ENCODE data around the gene FOXO6.

FOXO6 gene

DNA sequence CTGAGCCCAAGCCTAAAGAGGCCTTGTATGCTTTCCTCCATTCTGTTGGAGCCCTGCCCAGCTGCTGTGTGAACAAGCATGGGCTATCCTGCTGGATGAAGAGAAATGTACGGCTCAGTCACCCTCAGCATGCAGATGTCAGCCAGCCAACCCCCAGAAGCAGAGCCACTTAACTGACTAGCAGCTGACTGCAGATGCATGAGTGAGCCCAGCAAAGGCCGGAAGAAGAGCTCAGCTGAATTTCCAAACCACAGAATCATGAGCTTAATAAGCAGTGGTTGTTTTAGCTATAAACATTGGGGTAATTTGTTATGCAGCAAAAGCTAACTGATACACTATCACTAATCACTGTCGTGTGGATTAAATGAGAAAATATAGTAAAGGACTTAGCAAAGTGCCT, 39.0 kb downstream of the FOXO6 start:
- no peak for DNase-seq (ENCODE audit: low read depth in 1 of 2, low spot score in 1 of 2)

DNA sequence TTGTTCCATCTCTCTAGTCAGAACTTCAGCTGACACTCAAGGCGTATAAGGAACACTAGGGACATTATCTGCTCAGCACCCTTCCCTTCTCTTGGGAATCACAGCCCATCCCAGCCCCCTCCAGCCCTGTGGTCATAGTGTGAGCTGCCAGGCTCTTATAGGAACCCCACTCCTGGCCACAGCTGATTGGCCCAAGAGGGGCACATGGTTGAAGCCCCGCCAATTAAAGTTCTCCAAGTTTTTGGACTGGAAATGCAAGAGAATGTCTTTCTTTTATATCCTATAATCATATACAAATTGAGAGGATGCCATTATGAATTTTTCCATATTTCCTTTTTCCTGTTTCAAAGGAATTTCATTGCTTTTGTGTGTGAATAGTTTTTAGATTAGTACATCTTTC, 40.7 kb downstream of the FOXO6 start:
- no peak for DNase-seq (ENCODE audit: low read depth in 1 of 2, low spot score in 1 of 2)

DNA sequence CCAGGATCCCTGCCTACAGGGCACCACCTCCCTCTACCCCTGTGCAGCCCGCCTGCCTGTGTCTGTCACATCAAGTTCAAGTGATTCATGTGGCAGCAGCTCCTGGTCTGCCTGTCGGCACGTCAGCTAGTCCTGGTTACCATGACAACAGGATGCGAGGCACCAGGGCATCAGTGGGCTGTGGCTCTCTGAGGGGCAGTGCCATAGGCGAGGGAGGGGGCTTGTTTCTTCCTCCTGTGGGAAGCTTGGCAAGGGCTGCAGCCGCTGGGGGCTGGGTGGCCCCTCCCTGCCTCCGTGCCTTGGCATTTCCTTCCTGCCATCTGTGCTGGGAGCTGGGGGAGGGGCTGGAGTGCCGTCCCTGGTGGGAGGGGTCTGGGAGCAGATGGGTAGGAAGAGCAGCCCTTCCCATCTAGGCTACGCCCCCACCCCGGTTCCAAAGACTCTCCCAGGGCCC, 43.1 kb downstream of the FOXO6 start:
- no peak for DNase-seq (ENCODE audit: low read depth in 1 of 2, low spot score in 1 of 2)

GRCh38 chr1:41407664-41408252, 46.5 kb downstream of the FOXO6 start:
- DNase-seq (ENCODE audit: low read depth in 1 of 2, low spot score in 1 of 2): no peak

DNA sequence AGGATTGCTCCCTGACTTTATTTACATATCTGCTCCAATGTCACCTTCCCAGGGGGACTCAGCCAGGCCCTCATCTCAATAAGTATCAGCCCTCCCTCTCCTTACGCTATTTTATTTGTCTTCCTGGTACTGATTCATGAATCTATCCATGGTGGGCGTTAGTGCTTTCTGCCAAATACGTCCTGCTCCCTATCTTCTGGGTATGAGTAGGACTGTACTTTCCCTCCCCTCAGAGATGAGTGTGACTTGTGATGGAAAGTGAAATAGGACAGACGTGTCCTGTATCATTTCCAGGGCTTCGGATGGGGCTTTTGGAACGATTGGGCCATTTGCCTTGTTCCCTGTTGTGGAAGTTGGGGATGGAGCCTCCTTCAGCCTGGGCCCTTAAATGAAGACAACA, 47.5 kb downstream of the FOXO6 start:
- DNase-seq (ENCODE audit: low read depth in 1 of 2, low spot score in 1 of 2): no peak

GRCh38 chr1:41409825-41410224, 48.6 kb downstream of the FOXO6 start:
- DNase-seq (ENCODE audit: low read depth in 1 of 2, low spot score in 1 of 2): no peak

GRCh38 chr1:41410462-41410861, 49.2 kb downstream of the FOXO6 start:
- DNase-seq (ENCODE audit: low read depth in 1 of 2, low spot score in 1 of 2): no peak

DNA sequence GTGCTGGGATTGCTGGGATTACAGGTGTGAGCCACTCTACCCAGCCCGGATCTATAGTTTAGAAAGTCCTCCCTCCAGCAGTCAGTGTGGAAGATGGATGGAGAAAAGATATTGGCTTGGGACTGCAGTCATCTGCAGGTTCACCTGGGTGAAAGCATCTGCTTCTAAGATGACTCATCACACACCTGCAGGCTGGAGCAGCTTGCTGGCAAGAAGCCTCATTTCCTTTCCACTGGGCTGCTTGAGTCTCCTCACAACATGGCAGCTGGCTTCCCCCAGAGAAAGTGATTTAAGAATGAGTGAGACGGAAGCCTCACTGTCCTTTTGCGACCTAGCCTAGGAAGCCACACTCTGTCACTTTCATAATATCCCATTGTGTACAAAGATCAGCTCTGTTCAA, 50.0 kb downstream of the FOXO6 start:
- no peak for DNase-seq (ENCODE audit: low read depth in 1 of 2, low spot score in 1 of 2)

GRCh38 chr1:41412748-41413147, 51.5 kb downstream of the FOXO6 start:
- no peak for DNase-seq (ENCODE audit: low read depth in 1 of 2, low spot score in 1 of 2)

- no peak for DNase-seq (ENCODE audit: low read depth in 1 of 2, low spot score in 1 of 2)
Measured at GRCh38 chr1:41413748-41414281, 52.6 kb downstream of the FOXO6 start.

- no peak for DNase-seq (ENCODE audit: low read depth in 1 of 2, low spot score in 1 of 2)
Measured at GRCh38 chr1:41414296-41414695, 53.1 kb downstream of the FOXO6 start.

GRCh38 chr1:41414716-41415306, 53.6 kb downstream of the FOXO6 start:
- DNase-seq (ENCODE audit: low read depth in 1 of 2, low spot score in 1 of 2): no peak

- no peak for DNase-seq (ENCODE audit: low read depth in 1 of 2, low spot score in 1 of 2)
Measured at GRCh38 chr1:41416081-41416480, 54.8 kb downstream of the FOXO6 start.

DNA sequence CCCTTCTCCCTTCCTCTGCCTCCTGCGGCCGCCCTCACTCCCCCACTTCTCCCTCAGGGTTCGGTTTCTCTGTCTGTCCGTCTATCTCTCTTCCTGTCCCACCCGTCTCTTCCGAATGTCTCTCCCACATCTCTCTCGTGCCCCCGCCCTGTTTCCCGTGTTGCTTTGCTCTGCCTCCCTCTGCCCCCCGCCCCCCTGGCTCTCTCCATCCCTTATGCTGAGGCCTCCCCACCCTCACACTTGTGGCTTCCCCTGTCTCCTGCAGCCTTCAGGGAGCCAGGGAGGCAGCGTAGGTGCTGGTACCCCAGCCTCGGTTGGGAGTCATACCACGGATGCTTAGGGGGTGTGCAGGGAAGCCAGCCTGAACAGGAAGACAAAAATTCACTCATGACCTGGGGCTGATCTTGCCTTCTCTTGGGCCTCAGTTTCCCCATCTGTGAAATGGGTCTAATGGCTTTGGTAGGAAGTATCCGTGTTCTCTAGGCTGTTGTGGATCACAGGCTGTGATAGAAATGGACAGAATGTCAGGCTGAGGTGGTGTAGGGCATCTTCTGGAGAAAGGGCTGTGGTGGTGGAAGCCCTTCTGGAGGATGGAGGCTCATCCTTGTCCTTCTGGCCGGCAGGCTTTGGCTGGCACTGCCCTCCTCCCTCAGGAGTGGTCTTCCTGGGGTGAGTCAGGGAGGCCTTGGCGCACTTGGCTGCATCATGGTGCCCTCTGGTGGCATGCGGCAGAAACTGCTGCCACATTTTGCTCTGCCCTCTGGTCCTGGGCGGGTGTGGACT, 55.5 kb downstream of the FOXO6 start:
- DNase-seq (ENCODE audit: low read depth in 1 of 2, low spot score in 1 of 2): peak; percentile 29 to 42

GRCh38 chr1:41417335-41417682, 56.1 kb downstream of the FOXO6 start:
- no peak for DNase-seq (ENCODE audit: low read depth in 1 of 2, low spot score in 1 of 2)

GRCh38 chr1:41417746-41418145, 56.5 kb downstream of the FOXO6 start:
- no peak for DNase-seq (ENCODE audit: low read depth in 1 of 2, low spot score in 1 of 2)

DNA sequence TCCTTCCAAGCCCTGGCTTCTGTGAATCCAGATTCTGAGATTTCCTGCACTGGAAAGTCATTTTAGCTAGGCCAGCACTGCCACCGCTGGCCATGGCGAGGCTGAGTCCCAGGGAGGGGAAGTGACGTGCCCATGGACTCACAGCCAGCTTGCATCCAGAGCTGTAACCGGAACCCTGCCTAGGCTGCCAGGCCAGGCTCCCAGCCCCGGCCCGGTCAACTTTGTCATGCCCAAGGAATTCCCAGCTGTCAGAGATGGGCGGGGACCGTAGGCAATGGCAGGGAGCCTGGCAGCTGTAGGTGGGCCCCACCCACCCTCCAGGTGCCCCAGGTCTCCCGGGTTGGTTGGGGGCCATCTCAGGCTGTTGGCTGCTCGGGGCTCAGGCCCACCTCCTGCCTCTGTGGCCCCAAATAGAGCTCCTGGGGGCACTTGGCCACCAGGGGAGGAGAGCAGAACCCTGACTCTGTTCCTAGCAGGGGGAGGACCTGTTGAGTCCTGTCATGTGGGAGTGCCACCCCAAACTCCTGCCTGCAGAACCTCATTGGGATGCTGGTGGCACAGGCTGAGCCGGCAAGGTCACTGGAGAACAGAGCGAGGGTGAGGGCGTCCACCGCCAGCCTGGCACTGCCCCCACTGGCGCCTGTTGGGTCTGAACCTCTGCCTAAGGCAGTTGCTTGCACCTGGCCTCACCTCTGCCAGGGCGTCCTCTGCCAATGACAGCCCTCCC, 57.8 kb downstream of the FOXO6 start:
- no peak for DNase-seq (ENCODE audit: low read depth in 1 of 2, low spot score in 1 of 2)

- DNase-seq (ENCODE audit: low read depth in 1 of 2, low spot score in 1 of 2): no peak
Measured at GRCh38 chr1:41419584-41420295, 58.5 kb downstream of the FOXO6 start.

DNA sequence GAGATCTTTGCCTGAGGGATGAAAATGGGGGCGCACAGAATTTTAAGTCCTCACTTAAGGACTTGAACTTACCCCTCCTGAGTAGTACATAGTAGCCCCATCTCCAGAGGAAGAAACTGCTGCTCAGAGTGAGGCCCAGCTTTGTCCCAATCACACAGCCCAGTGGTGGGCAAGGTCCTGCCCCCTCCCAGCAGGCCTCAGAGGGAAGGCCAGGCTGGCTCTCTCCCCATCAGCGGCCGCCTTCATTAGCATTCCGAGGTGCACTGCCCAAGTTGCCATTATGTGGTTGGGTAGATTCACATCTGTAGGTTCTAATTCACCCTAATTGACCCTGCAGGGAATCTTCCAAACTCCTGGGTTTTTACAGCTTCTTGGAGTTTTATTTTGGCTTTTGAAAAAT, 59.1 kb downstream of the FOXO6 start:
- DNase-seq (ENCODE audit: low read depth in 1 of 2, low spot score in 1 of 2): no peak

DNA sequence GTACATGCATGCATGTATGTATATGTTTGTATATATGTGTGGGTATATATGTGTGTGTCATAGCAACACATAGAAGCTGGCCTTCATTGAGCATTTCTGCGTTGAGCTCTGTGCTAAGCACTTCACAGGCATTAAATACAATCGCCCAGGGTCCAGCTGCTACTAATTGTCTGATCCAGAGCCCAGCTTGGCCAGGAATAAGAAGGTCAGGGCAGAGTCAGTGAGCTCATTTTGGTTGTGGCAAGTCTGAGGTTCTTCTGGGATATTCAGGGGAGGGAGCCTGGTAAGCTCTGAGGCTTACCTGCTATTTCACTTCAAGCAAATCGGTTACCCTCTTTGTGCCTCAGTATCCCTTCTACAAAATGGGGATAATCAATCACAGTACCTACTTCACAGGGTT, 59.6 kb downstream of the FOXO6 start:
- no peak for DNase-seq (ENCODE audit: low read depth in 1 of 2, low spot score in 1 of 2)

DNA sequence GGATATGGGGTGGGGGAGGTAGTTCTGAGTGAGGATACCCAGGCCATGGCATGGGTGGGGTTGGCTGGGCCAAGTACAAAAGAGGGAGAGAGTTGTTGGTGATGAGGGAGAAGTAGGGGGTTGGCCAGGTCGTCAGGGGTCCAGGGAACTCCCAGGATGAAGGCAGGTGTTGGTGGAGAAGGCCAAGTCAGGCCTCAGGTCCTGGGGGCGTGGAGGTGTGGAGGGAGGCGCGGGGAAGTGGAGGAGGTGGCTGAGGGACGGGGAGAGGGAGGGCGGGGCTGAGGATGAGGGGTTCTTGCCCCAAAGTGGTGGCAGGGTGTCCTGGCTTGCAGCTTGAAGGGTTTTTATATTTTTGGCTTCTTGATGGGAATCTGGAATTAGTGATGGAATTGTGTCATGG, 61.1 kb downstream of the FOXO6 start:
- DNase-seq (ENCODE audit: low read depth in 1 of 2, low spot score in 1 of 2): no peak
